Kidney tubule cell (primary cell): ENCODE data around the gene UMOD.

Source experiments
- DNase-seq: peaks from one replicate; pipeline ENCODE4 v3.0.0-alpha.2; 2018; ENCODE audit warnings: low spot score

The UMOD gene

GRCh38 chr16:20300312-20301097, 52.0 kb downstream of the UMOD start:
- peak; percentile 73 for DNase-seq

- no peak for DNase-seq
Measured at GRCh38 chr16:20298452-20298851, 54.1 kb downstream of the UMOD start.

- DNase-seq, result no peak
Measured at GRCh38 chr16:20291208-20292206, 61.0 kb downstream of the UMOD start.

- DNase-seq, result no peak
Measured at GRCh38 chr16:20289571-20289970, 62.9 kb downstream of the UMOD start.

- DNase-seq, result no peak
Measured at GRCh38 chr16:20285993-20286499, 66.5 kb downstream of the UMOD start.
